Neuron (in vitro differentiated cells): ENCODE data around the gene CST9.
"Not testable (repeated sequence)": the region's sequence is repeated elsewhere in the genome, so short reads cannot be mapped to it uniquely, and the experiment has no call there.

Source experiments
- H2AFZ ChIP-seq: one replicate; pipeline ENCODE4 v1.6.1; 2013; ENCODE audit warnings: low read depth, mild to moderate bottlenecking, inconsistent platforms, low read length, moderate library complexity
- H3K27me3 ChIP-seq: one replicate; pipeline ENCODE4 v1.6.1; 2013; ENCODE audit warnings: low read length; ENCODE audit not compliant: insufficient read depth
- H3K36me3 ChIP-seq: one replicate; pipeline ENCODE4 v1.6.1; 2013; ENCODE audit warnings: low read length; ENCODE audit not compliant: insufficient read depth
- H3K4me1 ChIP-seq: one replicate; pipeline ENCODE4 v1.6.1; 2013; ENCODE audit warnings: low read length; ENCODE audit not compliant: insufficient read depth
- H3K4me3 ChIP-seq: 2 replicates; pipeline ENCODE4 v1.5.1; 2013; ENCODE audit warnings: mild to moderate bottlenecking, low read length, moderate library complexity
- H3K9me3 ChIP-seq: one replicate; pipeline ENCODE4 v1.6.1; 2013; ENCODE audit warnings: low read length

Gene CST9

GRCh38 chr20:23624324-23624691, 18.6 kb upstream of the CST9 start:
- Histone ChIP-seq H3K4me1 (peaks cover 6% of the 10 kb centered on the region), H3K4me3 (no peak overlapping the region), H3K9me3 (no peaks in the 10 kb centered on the region), H3K36me3 (no peaks in the 10 kb centered on the region), H3K27me3 (no peaks in the 10 kb centered on the region), H2AFZ (no peak overlapping the region)

GRCh38 chr20:23623666-23624323, 18.1 kb upstream of the CST9 start:
- Histone ChIP-seq H3K36me3 (no peaks in the 10 kb centered on the region), H3K4me3 (no peak overlapping the region), H3K27me3 (no peaks in the 10 kb centered on the region), H2AFZ (no peak overlapping the region), H3K4me1 (peaks cover 6% of the 10 kb centered on the region), H3K9me3 (no peaks in the 10 kb centered on the region)

- Histone ChIP-seq H3K4me1 (peaks cover 6% of the 10 kb centered on the region), H3K36me3 (no peaks in the 10 kb centered on the region), H3K9me3 (no peaks in the 10 kb centered on the region), H3K27me3 (no peaks in the 10 kb centered on the region), H3K4me3 (no peak overlapping the region), H2AFZ (no peak overlapping the region)
Observed at GRCh38 chr20:23622839-23623343, 17.2 kb upstream of the CST9 start.

GRCh38 chr20:23622401-23622800, 16.7 kb upstream of the CST9 start:
- H3K27me3 ChIP-seq, H3K4me1 ChIP-seq, H3K9me3 ChIP-seq, H2AFZ ChIP-seq, H3K36me3 ChIP-seq, H3K4me3 ChIP-seq: not testable (repeated sequence)

GRCh38 chr20:23620670-23621386, 15.1 kb upstream of the CST9 start:
- not testable (repeated sequence) for H3K4me3 ChIP-seq, H3K36me3 ChIP-seq, H3K9me3 ChIP-seq, H3K27me3 ChIP-seq, H2AFZ ChIP-seq, H3K4me1 ChIP-seq

- H3K36me3 ChIP-seq = no peaks in the 10 kb centered on the region
- peaks cover 2% of the 10 kb centered on the region for H3K27me3 ChIP-seq
- H3K4me3 ChIP-seq = no peak overlapping the region
- H2AFZ ChIP-seq = no peak overlapping the region
- no peaks in the 10 kb centered on the region for H3K4me1 ChIP-seq
- no peaks in the 10 kb centered on the region for H3K9me3 ChIP-seq
Observed at GRCh38 chr20:23614163-23614562, 8.4 kb upstream of the CST9 start.

GRCh38 chr20:23613676-23614075, 8.0 kb upstream of the CST9 start:
- no peaks in the 10 kb centered on the region for H3K9me3 ChIP-seq
- H2AFZ ChIP-seq = no peak overlapping the region
- no peaks in the 10 kb centered on the region for H3K4me1 ChIP-seq
- peaks cover 2% of the 10 kb centered on the region for H3K27me3 ChIP-seq
- H3K4me3 ChIP-seq = no peak overlapping the region
- no peaks in the 10 kb centered on the region for H3K36me3 ChIP-seq

GRCh38 chr20:23612396-23612795, 6.7 kb upstream of the CST9 start:
- H2AFZ ChIP-seq = no peak overlapping the region
- H3K36me3 ChIP-seq = no peaks in the 10 kb centered on the region
- H3K27me3 ChIP-seq = peaks cover 11% of the 10 kb centered on the region
- H3K4me1 ChIP-seq = no peaks in the 10 kb centered on the region
- H3K9me3 ChIP-seq = no peaks in the 10 kb centered on the region
- no peak overlapping the region for H3K4me3 ChIP-seq

- Histone ChIP-seq H3K36me3 (no peaks in the 10 kb centered on the region), H3K4me1 (no peaks in the 10 kb centered on the region)
Observed at GRCh38 chr20:23609486-23610109, 3.9 kb upstream of the CST9 start.

GRCh38 chr20:23608251-23608846, 2.6 kb upstream of the CST9 start:
- Histone ChIP-seq H3K36me3 (no peaks in the 10 kb centered on the region), H2AFZ (no peak overlapping the region), H3K4me3 (no peak overlapping the region), H3K9me3 (no peaks in the 10 kb centered on the region), H3K4me1 (no peaks in the 10 kb centered on the region), H3K27me3 (peaks cover 11% of the 10 kb centered on the region)

More at GRCh38 chr20:23609486-23610109, 3.9 kb upstream of the CST9 start:
- H2AFZ ChIP-seq = no peak overlapping the region
- H3K9me3 ChIP-seq = no peaks in the 10 kb centered on the region
- H3K27me3 ChIP-seq = peaks cover 11% of the 10 kb centered on the region
- H3K4me3 ChIP-seq = no peak overlapping the region

- no peak overlapping the region for H2AFZ ChIP-seq
Observed at GRCh38 chr20:23607497-23608245, 2.0 kb upstream of the CST9 start.

GRCh38 chr20:23606652-23607049, 934 bp upstream of the CST9 start:
- no peak overlapping the region for H3K4me3 ChIP-seq
- H2AFZ ChIP-seq = no peak overlapping the region
- no peaks in the 10 kb centered on the region for H3K36me3 ChIP-seq
- H3K4me1 ChIP-seq = no peaks in the 10 kb centered on the region
- no peaks in the 10 kb centered on the region for H3K9me3 ChIP-seq
- peaks cover 16% of the 10 kb centered on the region for H3K27me3 ChIP-seq

More at GRCh38 chr20:23607497-23608245, 2.0 kb upstream of the CST9 start:
- no peaks in the 10 kb centered on the region for H3K36me3 ChIP-seq
- H3K27me3 ChIP-seq = peaks cover 11% of the 10 kb centered on the region
- H3K9me3 ChIP-seq = no peaks in the 10 kb centered on the region
- H3K4me3 ChIP-seq = no peak overlapping the region
- no peaks in the 10 kb centered on the region for H3K4me1 ChIP-seq
